Kidney epithelial cell (primary cell): ENCODE data around the gene MRPL37. TPM values are rescaled to one million over a fixed set of nuclear protein-coding genes. Genes with fewer than 3 reads are reported as not detected.

Experiments
- DNase-seq: peaks from one replicate; pipeline ENCODE4 v3.0.0-alpha.2; 2010; ENCODE audit warnings: low read depth
- H3K27me3 ChIP-seq: 2 replicates; pipeline ENCODE4 v1.6.0; 2011; ENCODE audit warnings: low read length; ENCODE audit not compliant: control insufficient read depth, insufficient read depth
- H3K36me3 ChIP-seq: 2 replicates; pipeline ENCODE4 v1.5.1; 2011; ENCODE audit warnings: low read length; ENCODE audit not compliant: control insufficient read depth, insufficient read depth
- H3K4me3 ChIP-seq: 2 replicates; pipeline ENCODE4 v1.5.1; 2011; ENCODE audit warnings: low read depth, mild to moderate bottlenecking, control low read depth, low read length
- total RNA-seq: library from RNA; depleted of rRNA; stranded (reverse); fragments of >200 nt; gene quantifications from 2 replicates; pipeline ENCODE4 v1.2.3, GENCODE V29; 2015
- TF ChIP-seq, protein P1 (sequence below): IDR thresholded peaks from 2 replicates; pipeline ENCODE4 v1.5.1; 2011; ENCODE audit warnings: mild to moderate bottlenecking, moderate library complexity, low read length, control low read depth, inconsistent platforms; ENCODE audit not compliant: insufficient read depth, poor library complexity, severe bottlenecking

The MRPL37 gene
- total RNA-seq, 1 donor from 2014 or later: 124 TPM

DNA sequence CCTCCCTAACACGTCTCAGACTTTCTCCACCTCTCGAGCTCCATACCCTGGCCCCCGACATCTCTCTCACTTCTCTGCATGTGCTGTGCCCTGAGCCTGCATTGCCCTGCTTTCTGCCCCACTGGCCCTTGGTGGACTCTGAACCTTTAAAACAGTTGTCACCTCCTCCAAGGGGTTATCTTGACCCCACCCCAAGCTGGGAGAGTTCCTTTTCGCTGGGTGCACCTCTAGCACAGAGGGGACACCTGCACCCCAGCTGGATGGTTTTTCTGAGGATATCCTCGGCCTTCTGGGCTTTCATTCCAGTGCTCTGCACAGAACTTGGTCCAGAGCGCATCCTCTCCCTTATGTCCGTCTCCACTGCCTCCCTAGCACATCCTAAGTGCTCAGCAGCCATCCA is 43.0 kb upstream of the MRPL37 start:
- DNase-seq: no peak
- Histone ChIP-seq H3K4me3 (no peak overlapping the region), H3K27me3 (peaks cover 2% of the 10 kb centered on the region), H3K36me3 (no peaks in the 10 kb centered on the region)
- TF ChIP-seq, protein P1, sequence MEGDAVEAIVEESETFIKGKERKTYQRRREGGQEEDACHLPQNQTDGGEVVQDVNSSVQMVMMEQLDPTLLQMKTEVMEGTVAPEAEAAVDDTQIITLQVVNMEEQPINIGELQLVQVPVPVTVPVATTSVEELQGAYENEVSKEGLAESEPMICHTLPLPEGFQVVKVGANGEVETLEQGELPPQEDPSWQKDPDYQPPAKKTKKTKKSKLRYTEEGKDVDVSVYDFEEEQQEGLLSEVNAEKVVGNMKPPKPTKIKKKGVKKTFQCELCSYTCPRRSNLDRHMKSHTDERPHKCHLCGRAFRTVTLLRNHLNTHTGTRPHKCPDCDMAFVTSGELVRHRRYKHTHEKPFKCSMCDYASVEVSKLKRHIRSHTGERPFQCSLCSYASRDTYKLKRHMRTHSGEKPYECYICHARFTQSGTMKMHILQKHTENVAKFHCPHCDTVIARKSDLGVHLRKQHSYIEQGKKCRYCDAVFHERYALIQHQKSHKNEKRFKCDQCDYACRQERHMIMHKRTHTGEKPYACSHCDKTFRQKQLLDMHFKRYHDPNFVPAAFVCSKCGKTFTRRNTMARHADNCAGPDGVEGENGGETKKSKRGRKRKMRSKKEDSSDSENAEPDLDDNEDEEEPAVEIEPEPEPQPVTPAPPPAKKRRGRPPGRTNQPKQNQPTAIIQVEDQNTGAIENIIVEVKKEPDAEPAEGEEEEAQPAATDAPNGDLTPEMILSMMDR: no peak

DNA sequence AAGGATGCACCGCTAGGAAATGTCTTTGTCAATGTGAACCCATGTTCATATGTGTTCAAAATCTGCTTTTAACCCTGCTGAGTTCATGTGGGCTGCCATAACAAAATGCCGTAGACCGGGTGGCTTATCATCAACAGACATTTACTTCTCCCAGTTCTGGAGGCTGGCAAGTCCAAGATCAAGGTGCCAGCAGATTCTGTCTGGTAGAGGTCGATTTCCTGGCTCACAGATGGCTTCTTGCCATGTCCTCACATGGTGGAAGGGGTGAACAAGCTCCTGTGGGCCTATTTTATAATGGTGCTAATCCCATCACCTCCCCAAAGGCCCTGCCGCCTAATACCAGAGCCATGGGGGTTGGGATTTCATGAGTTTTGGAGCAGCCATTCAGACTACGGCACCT is 42.6 kb upstream of the MRPL37 start:
- Histone ChIP-seq H3K36me3 (no peaks in the 10 kb centered on the region), H3K4me3 (no peak overlapping the region), H3K27me3 (peaks cover 2% of the 10 kb centered on the region)
- DNase-seq: no peak
- TF ChIP-seq, protein P1: no peak

DNA sequence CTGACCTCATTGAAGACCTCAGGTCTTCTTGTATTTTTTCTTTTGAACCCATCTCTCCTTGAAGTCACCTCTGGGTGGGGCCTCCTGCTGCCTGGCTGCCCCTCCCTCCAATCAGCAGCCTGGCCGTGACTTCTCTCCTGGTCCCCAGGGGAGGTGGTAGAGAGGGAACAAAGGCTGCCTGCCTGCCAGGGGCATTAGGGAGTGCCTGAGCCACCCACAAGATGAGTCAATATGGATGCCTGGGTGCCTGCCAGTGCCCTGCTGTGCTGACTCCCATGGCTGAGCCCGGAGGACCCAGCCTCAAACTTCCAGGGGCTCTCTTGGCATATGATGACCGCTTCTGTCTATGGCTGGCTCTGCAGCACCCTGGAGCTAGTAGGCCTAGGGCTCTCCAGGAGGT is 41.9 kb upstream of the MRPL37 start:
- no peak for DNase-seq
- no peaks in the 10 kb centered on the region for H3K36me3 ChIP-seq
- TF ChIP-seq, protein P1: no peak
- H3K27me3 ChIP-seq: peaks cover 2% of the 10 kb centered on the region
- no peak overlapping the region for H3K4me3 ChIP-seq

DNA sequence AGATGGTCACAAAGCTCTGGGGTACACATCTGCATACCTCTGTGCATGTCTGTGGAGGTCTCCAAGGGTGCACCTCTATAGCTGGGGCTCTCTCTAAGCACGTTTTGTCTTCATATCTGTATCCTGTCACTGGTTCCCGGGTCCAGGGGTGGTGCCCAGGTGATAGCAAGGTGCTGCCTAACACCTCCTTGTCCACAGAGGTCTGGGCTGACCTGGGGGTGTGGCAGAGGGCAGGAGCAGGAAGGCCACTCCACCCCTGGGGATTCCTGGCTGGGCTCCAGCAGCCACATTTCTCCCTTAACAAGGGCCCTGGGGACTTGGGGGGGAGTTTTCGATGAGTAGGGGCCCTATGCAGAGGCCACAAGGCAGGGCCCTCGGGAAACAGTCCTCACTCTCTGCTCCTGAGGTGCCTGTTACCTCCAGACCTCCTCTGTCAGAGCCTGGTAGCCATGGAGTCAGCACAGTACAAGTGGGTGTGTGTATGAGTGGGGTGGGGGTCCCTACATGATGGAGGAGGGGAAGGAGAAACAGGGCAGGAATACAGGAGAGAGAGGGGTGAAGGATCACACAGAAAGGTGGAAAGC is 40.1 kb upstream of the MRPL37 start:
- peaks cover 2% of the 10 kb centered on the region for H3K27me3 ChIP-seq
- TF ChIP-seq, protein P1: no peak
- no peaks in the 10 kb centered on the region for H3K36me3 ChIP-seq
- DNase-seq: no peak
- H3K4me3 ChIP-seq: no peak overlapping the region

DNA sequence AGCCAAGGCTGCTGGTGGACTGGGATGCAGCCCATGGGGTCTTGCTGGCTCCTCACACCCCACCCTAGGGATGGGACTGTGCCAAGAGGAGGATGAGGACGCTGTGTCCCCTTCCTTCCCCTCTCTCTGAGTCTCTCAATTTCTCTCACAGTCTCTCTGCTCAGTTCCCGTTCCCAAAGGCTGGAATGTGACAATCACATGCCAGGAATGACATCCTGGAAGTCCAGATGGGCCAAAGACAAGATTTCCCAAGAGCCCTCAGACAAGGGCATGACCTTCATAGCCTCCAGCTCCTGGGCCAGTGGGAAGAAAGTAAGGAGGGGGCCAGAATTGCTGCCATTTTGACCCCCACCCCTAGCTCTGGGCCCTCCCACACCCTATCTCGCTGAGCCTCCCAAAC is 39.6 kb upstream of the MRPL37 start:
- TF ChIP-seq, protein P1: no peak
- Histone ChIP-seq H3K36me3 (no peaks in the 10 kb centered on the region), H3K4me3 (no peak overlapping the region), H3K27me3 (peaks cover 2% of the 10 kb centered on the region)
- DNase-seq: no peak

DNA sequence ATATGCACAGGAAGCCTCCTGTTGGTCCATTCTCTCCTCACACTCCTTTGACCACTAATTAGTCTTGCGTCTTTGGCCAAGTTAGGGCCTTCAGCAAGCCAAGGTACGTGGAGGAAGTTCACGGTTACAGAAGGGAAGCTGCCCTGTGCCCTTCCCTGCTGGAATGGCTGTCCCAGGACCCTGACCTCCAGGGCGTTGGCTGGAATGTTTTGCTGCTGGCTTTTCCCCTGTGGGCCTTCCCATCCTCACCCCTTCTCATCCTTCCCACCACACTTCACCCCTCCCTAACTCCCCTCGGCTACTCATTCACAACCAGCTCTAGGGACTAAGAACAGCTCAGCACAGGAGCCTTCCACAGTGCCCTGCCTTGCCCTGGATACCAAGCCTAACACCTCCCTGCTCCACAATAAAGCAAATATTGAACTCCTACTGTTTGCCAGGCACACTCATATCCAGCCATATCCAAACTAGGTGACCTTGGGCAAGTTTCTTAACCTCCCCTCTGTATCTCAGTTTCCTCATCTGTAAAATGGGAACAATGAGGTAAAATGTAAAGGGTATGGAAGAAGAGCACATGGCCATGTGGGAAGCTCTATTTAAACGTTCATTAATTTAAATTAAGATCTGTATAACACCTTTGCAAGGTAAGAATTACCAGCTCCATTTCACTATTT is 38.3 kb upstream of the MRPL37 start:
- Histone ChIP-seq H3K4me3 (no peak overlapping the region), H3K27me3 (peaks cover 2% of the 10 kb centered on the region), H3K36me3 (no peaks in the 10 kb centered on the region)
- TF ChIP-seq, protein P1: no peak
- DNase-seq: no peak
